ENCODE data around the gene FBXL16.
A peak's percentile ranks its signal among the peaks of the same experiment; 100 is the strongest.

The FBXL16 gene

DNA sequence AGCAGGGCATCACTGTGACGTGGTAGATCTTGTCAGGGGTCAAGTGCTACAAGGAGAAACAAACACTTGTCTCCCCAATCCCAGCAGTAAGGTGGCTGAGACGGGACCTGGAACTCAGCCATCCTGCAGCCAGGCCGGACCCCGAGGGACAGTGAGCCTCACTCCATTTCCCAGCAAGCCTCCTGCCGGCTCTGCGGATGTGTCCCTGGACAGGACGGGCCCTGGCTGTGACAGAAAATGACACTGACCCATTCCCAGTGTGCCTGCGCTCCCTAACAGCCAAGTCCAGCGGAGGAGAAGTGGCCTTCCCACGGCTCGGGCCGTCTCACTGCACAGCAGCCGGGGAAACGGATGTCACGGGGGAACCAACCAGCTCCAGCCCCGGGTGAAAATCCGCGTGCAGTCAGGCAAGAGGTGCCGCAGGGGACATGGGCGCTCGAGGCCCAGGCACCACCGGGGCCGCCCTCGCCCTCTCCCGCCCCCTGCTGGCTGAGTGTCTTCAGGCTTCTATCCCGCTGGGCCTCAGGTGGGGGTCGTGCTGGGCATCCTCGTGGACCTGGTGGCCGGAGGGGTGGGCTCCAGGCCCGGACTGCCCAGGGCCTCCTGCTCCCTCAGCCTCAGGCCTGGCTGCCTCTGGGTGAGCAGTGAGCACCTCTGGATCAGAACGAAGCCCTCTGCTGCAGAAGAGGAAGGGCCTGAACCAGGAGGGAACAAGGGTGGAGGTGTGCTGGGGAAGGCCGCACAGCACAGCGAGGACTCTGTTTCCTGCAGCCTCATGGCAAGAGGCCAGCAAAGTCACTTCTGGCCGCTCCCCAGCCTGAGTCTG lies 28.0 kb upstream of the FBXL16 start:
- no CpG with 5 or more reads among the region's 34 CpGs for WGBS (ENCODE audit: extremely low coverage, insufficient coverage, insufficient read length)

DNA sequence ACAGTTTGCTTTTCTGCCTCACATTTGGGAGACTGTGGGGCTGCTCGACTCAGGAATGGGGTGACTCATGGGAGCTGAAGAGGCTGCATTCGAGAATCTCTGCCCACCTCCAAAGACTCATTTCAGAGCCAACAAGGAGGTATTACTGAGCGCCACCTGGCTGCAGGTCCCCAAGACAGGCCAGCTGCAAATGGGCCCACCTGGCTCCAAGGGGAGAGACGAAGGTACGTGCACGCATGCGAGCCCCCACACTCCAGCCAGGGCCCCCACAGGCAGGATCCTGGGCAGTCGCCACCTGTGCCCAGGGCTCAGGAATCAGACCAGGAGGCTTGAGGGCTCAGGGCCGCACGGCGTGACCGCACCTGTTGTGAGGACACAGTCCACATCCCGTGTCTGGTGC lies 27.3 kb upstream of the FBXL16 start:
- no peak overlapping the region for H3K27ac ChIP-seq (ENCODE audit: low read depth, low read length)
- H3K36me3 ChIP-seq (ENCODE audit: control insufficient read depth in 1 of 2, insufficient read depth in 2 of 2, low read length in 2 of 2), result peaks cover 49 to 58% of the 10 kb centered on the region in 2 experiments
- no peak for DNase-seq
- no peak overlapping the region for H2BK12ac ChIP-seq (ENCODE audit: low read length)
- H4K12ac ChIP-seq (ENCODE audit: low read depth, low read length), result no peak overlapping the region
- no peak overlapping the region for H3K14ac ChIP-seq (ENCODE audit: low read length)
- no peak overlapping the region for H2AFZ ChIP-seq (ENCODE audit: insufficient read depth, low read length, poor library complexity)
- no peak overlapping the region for H3K23ac ChIP-seq (ENCODE audit: low read length)
- H3K4me2 ChIP-seq (ENCODE audit: low read length), result no peak overlapping the region
- peaks cover 3% of the 10 kb centered on the region for H3K79me1 ChIP-seq (ENCODE audit: low read length)
- no peak overlapping the region for H4K91ac ChIP-seq (ENCODE audit: low read depth, low read length)
- no peak overlapping the region for H3K4me3 ChIP-seq (ENCODE audit: low read depth, low read length)
- no peaks in the 10 kb centered on the region for H3K79me2 ChIP-seq (ENCODE audit: control insufficient read depth, insufficient read depth, low read length, poor library complexity)
- H2AK5ac ChIP-seq (ENCODE audit: low read length), result no peak overlapping the region
- no peak overlapping the region for H3K9ac ChIP-seq (ENCODE audit: low read length)
- WGBS (ENCODE audit: extremely low coverage, insufficient coverage, insufficient read length), result no CpG with 5 or more reads among the region's 13 CpGs
- H4K8ac ChIP-seq (ENCODE audit: low read depth, low read length), result no peak overlapping the region
- H3K27me3 ChIP-seq (ENCODE audit: insufficient read depth, low read length), result no peaks in the 10 kb centered on the region
- H3K18ac ChIP-seq (ENCODE audit: low read length), result no peak overlapping the region
- H2BK5ac ChIP-seq (ENCODE audit: low read depth, low read length, poor library complexity), result no peak overlapping the region
- H3K4me1 ChIP-seq (ENCODE audit: control insufficient read depth in 1 of 2, insufficient read depth in 2 of 2, low read length in 2 of 2), result peaks cover 3% of the 10 kb centered on the region in 2 experiments
- no peak overlapping the region for H3K4ac ChIP-seq (ENCODE audit: low read depth, low read length)
- no peak overlapping the region for H2BK120ac ChIP-seq (ENCODE audit: insufficient read depth, low read length, poor library complexity)
- H3K9me3 ChIP-seq (ENCODE audit: insufficient read depth, low read depth, low read length), result no peaks in the 10 kb centered on the region

More for the DNA sequence above, 28.0 kb upstream of the FBXL16 start:
- Histone ChIP-seq H2AFZ (ENCODE audit: insufficient read depth, low read length, poor library complexity) (no peak overlapping the region), H3K23ac (ENCODE audit: low read length) (no peak overlapping the region), H3K36me3 (ENCODE audit: control insufficient read depth in 1 of 2, insufficient read depth in 2 of 2, low read length in 2 of 2) (peaks cover 49 to 60% of the 10 kb centered on the region in 2 experiments), H3K79me2 (ENCODE audit: control insufficient read depth, insufficient read depth, low read length, poor library complexity) (no peaks in the 10 kb centered on the region), H3K9ac (ENCODE audit: low read length) (no peak overlapping the region), H3K9me3 (ENCODE audit: insufficient read depth, low read depth, low read length) (no peaks in the 10 kb centered on the region), H3K4me3 (ENCODE audit: low read depth, low read length) (no peak overlapping the region), H4K91ac (ENCODE audit: low read depth, low read length) (no peak overlapping the region), H4K12ac (ENCODE audit: low read depth, low read length) (no peak overlapping the region), H2AK5ac (ENCODE audit: low read length) (no peak overlapping the region), H3K4me1 (ENCODE audit: control insufficient read depth in 1 of 2, insufficient read depth in 2 of 2, low read length in 2 of 2) (peaks cover under 1% of the 10 kb centered on the region in 2 experiments), H3K4me2 (ENCODE audit: low read length) (no peak overlapping the region), H4K8ac (ENCODE audit: low read depth, low read length) (no peak overlapping the region), H2BK12ac (ENCODE audit: low read length) (no peak overlapping the region), H3K18ac (ENCODE audit: low read length) (no peak overlapping the region), H2BK120ac (ENCODE audit: insufficient read depth, low read length, poor library complexity) (no peak overlapping the region), H3K14ac (ENCODE audit: low read length) (no peak overlapping the region), H3K27ac (ENCODE audit: low read depth, low read length) (no peak overlapping the region), H3K79me1 (ENCODE audit: low read length) (peaks cover under 1% of the 10 kb centered on the region), H3K4ac (ENCODE audit: low read depth, low read length) (no peak overlapping the region), H3K27me3 (ENCODE audit: insufficient read depth, low read length) (no peaks in the 10 kb centered on the region), H2BK5ac (ENCODE audit: low read depth, low read length, poor library complexity) (no peak overlapping the region)
- peak in 1 of 2 donors; percentile 50 for DNase-seq

DNA sequence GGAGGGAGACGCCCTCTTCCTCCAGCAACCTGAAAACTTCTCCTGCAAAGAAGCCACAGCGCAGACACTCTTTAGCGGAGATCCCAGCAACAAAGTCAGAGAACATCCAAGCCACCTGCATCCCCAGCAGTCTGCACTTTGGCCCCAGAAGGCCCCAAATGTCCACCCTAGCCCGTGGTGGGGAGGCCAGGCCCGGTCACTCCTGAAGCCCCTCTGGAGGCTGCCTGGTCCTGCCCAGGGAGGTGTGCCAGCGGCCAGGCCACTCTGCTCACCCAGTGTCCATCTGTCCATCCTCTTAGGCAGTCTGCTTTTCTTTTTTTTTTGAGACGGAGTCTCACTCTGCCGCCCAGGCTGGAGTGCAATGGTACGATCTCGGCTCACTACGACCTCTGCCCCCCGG lies 26.7 kb upstream of the FBXL16 start:
- Histone ChIP-seq H3K36me3 (ENCODE audit: control insufficient read depth in 1 of 2, insufficient read depth in 2 of 2, low read length in 2 of 2) (peaks cover 46 to 58% of the 10 kb centered on the region in 2 experiments), H4K91ac (ENCODE audit: low read depth, low read length) (no peak overlapping the region)
- no CpG with 5 or more reads among the region's 12 CpGs for WGBS (ENCODE audit: extremely low coverage, insufficient coverage, insufficient read length)

DNA sequence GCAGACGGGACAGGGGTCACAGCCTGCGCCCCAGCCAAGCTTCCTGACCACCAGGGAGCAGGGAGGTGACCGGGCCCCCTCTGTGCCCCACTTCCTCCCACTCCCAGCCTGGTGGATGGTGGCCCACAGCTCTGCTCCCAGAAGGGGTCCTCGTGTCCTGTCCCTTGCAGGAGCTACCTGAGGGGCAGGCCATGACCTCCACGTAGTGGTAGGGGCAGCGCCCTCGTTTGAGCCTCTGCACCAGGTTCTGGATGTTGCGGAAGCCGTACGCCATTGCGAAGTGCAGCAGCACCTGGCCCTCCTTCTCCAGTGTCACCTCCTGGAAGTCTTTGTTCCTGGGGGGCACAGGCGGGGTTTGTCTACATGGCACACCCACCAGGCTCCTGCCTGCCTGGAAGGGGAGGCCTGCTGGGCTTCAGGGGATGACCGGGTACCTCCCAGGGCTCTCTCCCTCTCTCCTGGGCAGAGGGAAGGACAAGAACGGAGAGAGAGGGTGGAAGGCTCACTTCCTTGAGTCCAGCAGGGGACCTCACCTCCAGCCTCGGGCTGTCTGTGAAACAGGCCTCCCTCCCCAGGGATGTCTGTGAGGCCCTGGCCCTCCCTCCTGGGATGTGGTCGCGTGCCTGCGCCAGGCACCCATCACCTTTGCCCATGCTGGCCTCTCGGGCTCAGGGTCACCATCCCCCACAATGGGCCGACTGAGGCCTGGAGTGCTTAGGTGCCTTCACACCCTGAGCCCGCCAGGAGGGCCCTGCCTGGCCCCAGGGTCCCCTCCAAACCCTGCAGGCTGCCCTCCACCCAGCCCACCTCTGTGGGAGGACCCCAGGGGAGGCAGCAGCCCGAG lies 25.3 kb upstream of the FBXL16 start:
- Histone ChIP-seq H3K14ac (ENCODE audit: low read length) (no peak overlapping the region), H2BK12ac (ENCODE audit: low read length) (no peak overlapping the region), H3K79me1 (ENCODE audit: low read length) (peaks cover 3% of the 10 kb centered on the region), H3K4me1 (ENCODE audit: control insufficient read depth in 1 of 2, insufficient read depth in 2 of 2, low read length in 2 of 2) (peaks cover 10 to 13% of the 10 kb centered on the region in 2 experiments), H3K9me3 (ENCODE audit: insufficient read depth, low read depth, low read length) (peaks cover 1% of the 10 kb centered on the region), H2AFZ (ENCODE audit: insufficient read depth, low read length, poor library complexity) (no peak overlapping the region), H3K27ac (ENCODE audit: low read depth, low read length) (no peak overlapping the region), H3K4ac (ENCODE audit: low read depth, low read length) (no peak overlapping the region), H3K23ac (ENCODE audit: low read length) (no peak overlapping the region), H3K18ac (ENCODE audit: low read length) (no peak overlapping the region), H3K36me3 (ENCODE audit: control insufficient read depth in 1 of 2, insufficient read depth in 2 of 2, low read length in 2 of 2) (peaks cover 35 to 45% of the 10 kb centered on the region in 2 experiments), H4K12ac (ENCODE audit: low read depth, low read length) (no peak overlapping the region), H4K8ac (ENCODE audit: low read depth, low read length) (no peak overlapping the region), H3K4me2 (ENCODE audit: low read length) (no peak overlapping the region), H4K91ac (ENCODE audit: low read depth, low read length) (no peak overlapping the region), H2AK5ac (ENCODE audit: low read length) (no peak overlapping the region), H3K27me3 (ENCODE audit: insufficient read depth, low read length) (peaks cover 7% of the 10 kb centered on the region), H2BK5ac (ENCODE audit: low read depth, low read length, poor library complexity) (no peak overlapping the region), H3K9ac (ENCODE audit: low read length) (no peak overlapping the region), H2BK120ac (ENCODE audit: insufficient read depth, low read length, poor library complexity) (no peak overlapping the region), H3K4me3 (ENCODE audit: low read depth, low read length) (no peak overlapping the region), H3K79me2 (ENCODE audit: control insufficient read depth, insufficient read depth, low read length, poor library complexity) (no peaks in the 10 kb centered on the region)
- WGBS (ENCODE audit: extremely low coverage, insufficient coverage, insufficient read length), result no CpG with 5 or more reads among the region's 22 CpGs
- DNase-seq, result no peak

More for the DNA sequence above, 26.7 kb upstream of the FBXL16 start:
- H3K18ac ChIP-seq (ENCODE audit: low read length), result no peak overlapping the region
- H2BK120ac ChIP-seq (ENCODE audit: insufficient read depth, low read length, poor library complexity), result no peak overlapping the region
- H2BK12ac ChIP-seq (ENCODE audit: low read length), result no peak overlapping the region
- no peaks in the 10 kb centered on the region for H3K9me3 ChIP-seq (ENCODE audit: insufficient read depth, low read depth, low read length)
- H3K23ac ChIP-seq (ENCODE audit: low read length), result no peak overlapping the region
- H2AFZ ChIP-seq (ENCODE audit: insufficient read depth, low read length, poor library complexity), result no peak overlapping the region
- H3K79me2 ChIP-seq (ENCODE audit: control insufficient read depth, insufficient read depth, low read length, poor library complexity), result no peaks in the 10 kb centered on the region
- no peak overlapping the region for H3K4me2 ChIP-seq (ENCODE audit: low read length)
- H3K27me3 ChIP-seq (ENCODE audit: insufficient read depth, low read length), result peaks cover 5% of the 10 kb centered on the region
- H3K79me1 ChIP-seq (ENCODE audit: low read length), result peaks cover 3% of the 10 kb centered on the region
- H3K9ac ChIP-seq (ENCODE audit: low read length), result no peak overlapping the region
- no peak overlapping the region for H2BK5ac ChIP-seq (ENCODE audit: low read depth, low read length, poor library complexity)
- H4K8ac ChIP-seq (ENCODE audit: low read depth, low read length), result no peak overlapping the region
- no peak overlapping the region for H3K4me3 ChIP-seq (ENCODE audit: low read depth, low read length)
- no peak overlapping the region for H3K4ac ChIP-seq (ENCODE audit: low read depth, low read length)
- no peak overlapping the region for H3K27ac ChIP-seq (ENCODE audit: low read depth, low read length)
- no peak overlapping the region for H3K14ac ChIP-seq (ENCODE audit: low read length)
- H2AK5ac ChIP-seq (ENCODE audit: low read length), result no peak overlapping the region
- no peak overlapping the region for H4K12ac ChIP-seq (ENCODE audit: low read depth, low read length)
- peaks cover 7 to 9% of the 10 kb centered on the region in 2 experiments for H3K4me1 ChIP-seq (ENCODE audit: control insufficient read depth in 1 of 2, insufficient read depth in 2 of 2, low read length in 2 of 2)
- DNase-seq, result no peak
